SK-N-SH (cell line): ENCODE measurements around the gene CHTF18. TPM values are rescaled to one million over a fixed set of nuclear protein-coding genes. Genes with fewer than 3 reads are reported as not detected.

Source experiments
- CTCF ChIA-PET: fragments of 300-600, 350-600 bp; formaldehyde crosslinking; extraction: SDS; loops from one replicate; lab custom pipeline; 2021; lab: Yijun Ruan, JAX
- POLR2A ChIA-PET: fragments of 350-600 bp; sonication (Branson Sonifier 250); formaldehyde crosslinking; extraction: SDS; loops from one replicate; lab custom pipeline; 2020; ENCODE audit warnings: antibody characterized with exemption, inconsistent platforms; lab: Yijun Ruan, JAX
- DNase-seq: peaks from one replicate; pipeline ENCODE4 v3.0.0; 2012
- H2AFZ ChIP-seq: fragments of 200-600 bp; sonication (generic); 2 replicates; pipeline ENCODE4 v1.8.1; 2016; ENCODE audit warnings: antibody characterized with exemption, mild to moderate bottlenecking, low read depth
- H3F3A ChIP-seq: fragments of 200-600 bp; sonication (generic); replicated peaks from 2 replicates; pipeline ENCODE3; 2016; ENCODE audit warnings: antibody characterized with exemption, mild to moderate bottlenecking; ENCODE audit not compliant: insufficient read depth
- H3K27ac ChIP-seq, 2 experiments: fragments of 200-500 bp in 1 of 2; fragments of 200-600 bp in 1 of 2; sonication (Bioruptor generic) in 1 of 2; sonication (generic), shearing (Covaris generic) in 1 of 2; 2 replicates each; pipeline versions ENCODE4 v1.5.1 to v1.6.1; 2014 to 2016; ENCODE audit warnings: low read depth in 2 of 2, inconsistent platforms in 1 of 2, low read length in 1 of 2, mild to moderate bottlenecking in 1 of 2, mixed read lengths in 1 of 2
- H3K27me3 ChIP-seq: fragments of 200-600 bp; sonication (generic), shearing (Covaris generic); 2 replicates; pipeline ENCODE4 v1.6.1; 2016; ENCODE audit warnings: mixed run types; ENCODE audit not compliant: insufficient read depth
- H3K36me3 ChIP-seq, 2 experiments: fragments of 200-500 bp in 1 of 2; fragments of 200-600 bp in 1 of 2; sonication (Bioruptor generic) in 1 of 2; sonication (generic) in 1 of 2; replicated peaks in 1 of 2; 2 replicates each; pipeline versions ENCODE3 to v1.5.1; 2014 to 2016; ENCODE audit warnings: low read length in 1 of 2, mild to moderate bottlenecking in 1 of 2; ENCODE audit not compliant: insufficient read depth in 2 of 2, control insufficient read depth in 1 of 2
- H3K4me1 ChIP-seq, 2 experiments: fragments of 200-500 bp in 1 of 2; fragments of 200-600 bp in 1 of 2; sonication (Bioruptor generic) in 1 of 2; sonication (generic), shearing (Covaris generic) in 1 of 2; 2 replicates each; pipeline versions ENCODE4 v1.5.1 to v1.6.1; 2014 to 2016; ENCODE audit warnings: low read depth in 1 of 2, low read length in 1 of 2, mixed run types in 1 of 2; ENCODE audit not compliant: insufficient read depth in 2 of 2, control insufficient read depth in 1 of 2
- H3K4me2 ChIP-seq: fragments of 200-600 bp; sonication (generic), shearing (Covaris generic); 2 replicates; pipeline ENCODE4 v1.6.1; 2017; ENCODE audit warnings: mixed run types
- H3K4me3 ChIP-seq, 2 experiments: fragments of 200-500 bp in 1 of 2; fragments of 200-600 bp in 1 of 2; sonication (Bioruptor generic) in 1 of 2; sonication (generic), shearing (Covaris generic) in 1 of 2; 2 replicates each; pipeline versions ENCODE4 v1.5.1 to v1.8.1; 2014 to 2016; ENCODE audit warnings: low read depth in 2 of 2, inconsistent platforms in 1 of 2, low read length in 1 of 2, mild to moderate bottlenecking in 1 of 2, mixed read lengths in 1 of 2, moderate library complexity in 1 of 2
- H3K79me2 ChIP-seq: fragments of 200-600 bp; sonication (generic); 2 replicates; pipeline ENCODE4 v1.8.1; 2017; ENCODE audit warnings: mild to moderate bottlenecking; ENCODE audit not compliant: insufficient read depth
- H3K9ac ChIP-seq: fragments of 200-600 bp; sonication (generic); 2 replicates; pipeline ENCODE4 v1.6.1; 2017; ENCODE audit warnings: mixed run types
- H3K9me2 ChIP-seq: fragments of 200-600 bp; sonication (generic); 2 replicates; pipeline ENCODE4 v1.6.1; 2017; ENCODE audit warnings: mixed run types
- H3K9me3 ChIP-seq: fragments of 200-600 bp; sonication (generic); 2 replicates; pipeline ENCODE4 v1.6.1; 2017; ENCODE audit warnings: mixed run types, mild to moderate bottlenecking, moderate library complexity
- H4K20me1 ChIP-seq: fragments of 200-600 bp; sonication (generic); 2 replicates; pipeline ENCODE4 v1.6.1; 2017; ENCODE audit warnings: mild to moderate bottlenecking, mixed run types; ENCODE audit not compliant: insufficient read depth
- EP300 ChIP-seq, 2 experiments: IDR thresholded peaks; 2 replicates each; pipeline versions ENCODE4 v1.4.0 to v1.6.1; 2012; ENCODE audit warnings: borderline replicate concordance in 1 of 2, low read depth in 1 of 2, low read length in 1 of 2
- EZH2phosphoT487 ChIP-seq: fragments of 200-600 bp; sonication (generic); IDR thresholded peaks from 2 replicates; pipeline ENCODE4 v1.6.1; 2017; ENCODE audit warnings: low read depth, mixed run types, mild to moderate bottlenecking, antibody characterized with exemption, moderate library complexity, borderline replicate concordance
- MEF2A ChIP-seq: IDR thresholded peaks from 2 replicates; pipeline ENCODE4 v1.4.0; 2012; ENCODE audit warnings: low read depth, borderline replicate concordance
- NFIC ChIP-seq: IDR thresholded peaks from 2 replicates; pipeline ENCODE4 v1.4.0; 2012; ENCODE audit warnings: borderline replicate concordance
- RCOR1 ChIP-seq: fragments of 150-350 bp; IDR thresholded peaks from 2 replicates; pipeline ENCODE4 v1.6.1; 2017; ENCODE audit warnings: antibody characterized with exemption, low read length
- TCF12 ChIP-seq: IDR thresholded peaks from 2 replicates; pipeline ENCODE4 v1.4.0; 2012
- YY1 ChIP-seq: IDR thresholded peaks from 2 replicates; pipeline ENCODE4 v1.4.0; 2012; ENCODE audit warnings: low read depth, mild to moderate bottlenecking
- ZBTB33 ChIP-seq: IDR thresholded peaks from 2 replicates; pipeline ENCODE4 v1.4.0; 2012; ENCODE audit warnings: low read depth, borderline replicate concordance
- WGBS: methylation state at CpG from one replicate; pipeline ENCODE4 v1.1.6; 2017; ENCODE audit warnings: low lambda C conversion rate; 5-methylcytosine and 5-hydroxymethylcytosine counted together
- polyA plus RNA-seq, 3 experiments: library from polyadenylated mRNA; depleted of rRNA; stranded (reverse); fragments of >200 nt; gene quantifications; 2 replicates each; pipeline ENCODE4 v1.2.3, GENCODE V29; 2012
- TF ChIP-seq, protein P1 (sequence below): IDR thresholded peaks from 2 replicates; pipeline ENCODE4 v1.6.1; 2012; ENCODE audit warnings: mild to moderate bottlenecking, low read depth, low read length, moderate library complexity
- TF ChIP-seq, protein P2 (sequence below): fragments of 150-350 bp; IDR thresholded peaks from 2 replicates; pipeline ENCODE4 v1.6.1; 2016; ENCODE audit warnings: mild to moderate bottlenecking, low read depth, low read length

Gene CHTF18
- polyA plus RNA-seq, 1 of the 3 experiments (the other 2 are of a cell fraction): 17.7 TPM

- Histone ChIP-seq H3K27me3 (peaks cover 46% of the 10 kb centered on the region), H4K20me1 (no peaks in the 10 kb centered on the region), H3K36me3 (no peaks in the 10 kb centered on the region), H3K4me2 (no peak overlapping the region), H3K9me2 (no peaks in the 10 kb centered on the region), H3K27ac (no peak overlapping the region), H3K9ac (no peak overlapping the region), H3K4me1 (peaks cover 0 to 3% of the 10 kb centered on the region in 2 experiments; a peak in 1 of 4 replicates), H3F3A (no peaks in the 10 kb centered on the region), H2AFZ (no peak overlapping the region), H3K4me3 (no peak overlapping the region), H3K9me3 (no peaks in the 10 kb centered on the region), H3K79me2 (no peaks in the 10 kb centered on the region)
- ChIA-PET POLR2A (no interaction called here), CTCF (interaction anchor here (10.1 kb wide), 1 partner anchor 238 kb away, joined by 61 read pairs; no protein-coding TSS in a partner anchor)
- TF ChIP-seq EZH2phosphoT487 (no peak), ZBTB33 (no peak), EP300 (IDR thresholded peaks at IDR 0.05; ENCODE audit: borderline replicate concordance in 1 of 2, low read depth in 1 of 2, low read length in 1 of 2) (no peak)
- TF ChIP-seq, protein P1, sequence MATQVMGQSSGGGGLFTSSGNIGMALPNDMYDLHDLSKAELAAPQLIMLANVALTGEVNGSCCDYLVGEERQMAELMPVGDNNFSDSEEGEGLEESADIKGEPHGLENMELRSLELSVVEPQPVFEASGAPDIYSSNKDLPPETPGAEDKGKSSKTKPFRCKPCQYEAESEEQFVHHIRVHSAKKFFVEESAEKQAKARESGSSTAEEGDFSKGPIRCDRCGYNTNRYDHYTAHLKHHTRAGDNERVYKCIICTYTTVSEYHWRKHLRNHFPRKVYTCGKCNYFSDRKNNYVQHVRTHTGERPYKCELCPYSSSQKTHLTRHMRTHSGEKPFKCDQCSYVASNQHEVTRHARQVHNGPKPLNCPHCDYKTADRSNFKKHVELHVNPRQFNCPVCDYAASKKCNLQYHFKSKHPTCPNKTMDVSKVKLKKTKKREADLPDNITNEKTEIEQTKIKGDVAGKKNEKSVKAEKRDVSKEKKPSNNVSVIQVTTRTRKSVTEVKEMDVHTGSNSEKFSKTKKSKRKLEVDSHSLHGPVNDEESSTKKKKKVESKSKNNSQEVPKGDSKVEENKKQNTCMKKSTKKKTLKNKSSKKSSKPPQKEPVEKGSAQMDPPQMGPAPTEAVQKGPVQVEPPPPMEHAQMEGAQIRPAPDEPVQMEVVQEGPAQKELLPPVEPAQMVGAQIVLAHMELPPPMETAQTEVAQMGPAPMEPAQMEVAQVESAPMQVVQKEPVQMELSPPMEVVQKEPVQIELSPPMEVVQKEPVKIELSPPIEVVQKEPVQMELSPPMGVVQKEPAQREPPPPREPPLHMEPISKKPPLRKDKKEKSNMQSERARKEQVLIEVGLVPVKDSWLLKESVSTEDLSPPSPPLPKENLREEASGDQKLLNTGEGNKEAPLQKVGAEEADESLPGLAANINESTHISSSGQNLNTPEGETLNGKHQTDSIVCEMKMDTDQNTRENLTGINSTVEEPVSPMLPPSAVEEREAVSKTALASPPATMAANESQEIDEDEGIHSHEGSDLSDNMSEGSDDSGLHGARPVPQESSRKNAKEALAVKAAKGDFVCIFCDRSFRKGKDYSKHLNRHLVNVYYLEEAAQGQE: no peak
- WGBS: 46% methylated on average over 3 of the region's 8 CpGs
- no peak for DNase-seq
Observed at GRCh38 chr16:818132-818531, 29.7 kb downstream of the CHTF18 start.

GRCh38 chr16:818592-818991 is 30.2 kb downstream of the CHTF18 start:
- POLR2A ChIA-PET: no interaction called here
- no peak overlapping the region for H3K9ac ChIP-seq
- 38% methylated on average over 2 of the region's 2 CpGs for WGBS

More at GRCh38 chr16:818592-818991, 30.2 kb downstream of the CHTF18 start:
- Histone ChIP-seq H4K20me1 (no peaks in the 10 kb centered on the region), H3K79me2 (no peaks in the 10 kb centered on the region), H3K27me3 (peaks cover 46% of the 10 kb centered on the region), H3F3A (no peaks in the 10 kb centered on the region), H3K9me2 (no peaks in the 10 kb centered on the region), H3K4me3 (no peak overlapping the region), H2AFZ (no peak overlapping the region), H3K36me3 (no peaks in the 10 kb centered on the region), H3K27ac (no peak overlapping the region), H3K4me1 (no peaks in the 10 kb centered on the region), H3K9me3 (no peaks in the 10 kb centered on the region), H3K4me2 (no peak overlapping the region)
- DNase-seq: no peak
- TF ChIP-seq, protein P1: no peak
- TF ChIP-seq MEF2A (no peak), RCOR1 (no peak), YY1 (no peak), NFIC (no peak), TCF12 (no peak)
- TF ChIP-seq, protein P2, sequence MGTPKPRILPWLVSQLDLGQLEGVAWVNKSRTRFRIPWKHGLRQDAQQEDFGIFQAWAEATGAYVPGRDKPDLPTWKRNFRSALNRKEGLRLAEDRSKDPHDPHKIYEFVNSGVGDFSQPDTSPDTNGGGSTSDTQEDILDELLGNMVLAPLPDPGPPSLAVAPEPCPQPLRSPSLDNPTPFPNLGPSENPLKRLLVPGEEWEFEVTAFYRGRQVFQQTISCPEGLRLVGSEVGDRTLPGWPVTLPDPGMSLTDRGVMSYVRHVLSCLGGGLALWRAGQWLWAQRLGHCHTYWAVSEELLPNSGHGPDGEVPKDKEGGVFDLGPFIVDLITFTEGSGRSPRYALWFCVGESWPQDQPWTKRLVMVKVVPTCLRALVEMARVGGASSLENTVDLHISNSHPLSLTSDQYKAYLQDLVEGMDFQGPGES: no peak
- CTCF ChIA-PET: interaction anchor here (10.1 kb wide), 1 partner anchor 238 kb away, joined by 61 read pairs; no protein-coding TSS in a partner anchor
